GM21381 (cell line): Measurements from ENCODE around the gene KIAA0930.

Source experiments
- ATAC-seq: cut with Tn5 transposase; IDR thresholded peaks from one replicate; pipeline ENCODE4 v1.9.1; 2021; ENCODE audit warnings: mild to moderate bottlenecking, moderate library complexity; ENCODE audit not compliant: unreplicated experiment

KIAA0930 gene

DNA sequence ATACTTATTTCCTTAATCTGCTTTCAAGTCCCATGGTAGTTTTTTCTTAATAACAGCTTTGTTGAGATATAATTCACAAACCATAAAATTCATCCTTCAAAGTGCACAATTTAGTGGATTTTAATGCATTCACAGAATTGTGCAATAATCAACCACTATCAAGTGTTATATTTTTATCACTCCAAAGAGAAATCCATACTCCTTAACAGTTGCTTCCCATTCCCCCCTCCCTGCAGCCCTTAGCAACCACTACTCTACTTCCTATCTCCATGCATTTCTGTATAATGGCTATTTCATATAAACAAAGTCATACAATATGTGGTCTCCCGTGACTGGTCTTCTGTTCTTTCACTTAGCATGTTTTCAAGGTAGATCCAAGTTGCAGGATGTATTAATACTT is 95.8 kb downstream of the KIAA0930 start:
- ATAC-seq = no peak

DNA sequence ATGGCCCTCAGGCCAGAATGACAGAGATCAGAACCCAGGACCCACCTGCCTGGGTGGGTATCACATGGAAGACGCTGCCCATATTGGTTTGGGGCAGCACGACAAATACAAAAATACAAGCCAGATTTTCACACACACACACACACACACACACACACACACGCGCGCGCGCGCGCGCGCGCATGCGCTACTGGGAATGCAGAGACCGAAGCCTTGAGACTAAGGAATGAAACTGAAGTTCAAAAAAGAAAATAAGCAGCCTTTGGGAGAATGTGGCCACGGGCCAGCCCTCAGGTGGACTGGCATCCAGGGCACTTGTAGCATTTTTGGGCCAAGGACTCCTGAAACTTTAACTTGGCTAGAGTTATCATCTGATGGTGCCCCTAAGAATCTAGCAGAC is 98.3 kb downstream of the KIAA0930 start:
- no peak for ATAC-seq
